WTC11 (cell line): ENCODE data around the gene OR5V1. TPM values are rescaled to one million over a fixed set of nuclear protein-coding genes. Genes with fewer than 3 reads are reported as not detected.

Source experiments
- ATAC-seq: fragments of 200-7000 bp; cut with Tn5 transposase; 2 replicates; pipeline ENCODE4 v1.10.0; 2021; ENCODE audit warnings: mild to moderate bottlenecking, moderate library complexity
- CTCF ChIA-PET: fragments of 300-600 bp; sonication (Branson Sonifier 250); formaldehyde crosslinking; loops from one replicate; lab custom pipeline; 2021; ENCODE audit warnings: antibody characterized with exemption; lab: Charles Lee
- POLR2A ChIA-PET: fragments of 350-600 bp; sonication (Branson Sonifier 250); formaldehyde crosslinking; loops from one replicate; lab custom pipeline; 2021; ENCODE audit warnings: antibody characterized with exemption; lab: Charles Lee
- DNase-seq: peaks from one replicate; pipeline ENCODE4 v3.0.0; 2021; ENCODE audit warnings: low spot score
- H3K27ac Mint-ChIP-seq: 2 replicates; pipeline ENCODE4 v1.8.0; 2021; ENCODE audit warnings: mixed read lengths
- H3K27me3 Mint-ChIP-seq: 2 replicates; pipeline ENCODE4 v1.8.0; 2021; ENCODE audit warnings: low read depth, mild to moderate bottlenecking, moderate library complexity, mixed read lengths
- H3K36me3 Mint-ChIP-seq: 2 replicates; pipeline ENCODE4 v1.8.0; 2021; ENCODE audit warnings: mixed read lengths
- H3K4me1 Mint-ChIP-seq: 2 replicates; pipeline ENCODE4 v1.8.0; 2022; ENCODE audit warnings: mixed read lengths
- H3K4me3 Mint-ChIP-seq: 2 replicates; pipeline ENCODE4 v1.8.0; 2021; ENCODE audit warnings: mild to moderate bottlenecking, moderate library complexity, mixed read lengths
- H3K9me3 Mint-ChIP-seq: 2 replicates; pipeline ENCODE4 v1.8.0; 2021; ENCODE audit warnings: mixed read lengths
- IRF2 ChIP-seq: sonication (generic); formaldehyde crosslinking; IDR thresholded peaks from 2 replicates; pipeline ENCODE4 v1.8.0; 2022; ENCODE audit warnings: low read depth, missing genetic modification reagents, borderline replicate concordance
- JAZF1 ChIP-seq: fragments of 250-450 bp; sonication (Bioruptor Pico); IDR thresholded peaks from 2 replicates; pipeline ENCODE4 v1.9.0; 2021; ENCODE audit warnings: moderate library complexity, mild to moderate bottlenecking, inconsistent platforms
- MXD4 ChIP-seq: fragments of 250-450 bp; sonication (Bioruptor Pico); IDR thresholded peaks from 2 replicates; pipeline ENCODE4 v1.8.0; 2021; ENCODE audit warnings: mild to moderate bottlenecking, moderate library complexity, borderline replicate concordance
- MYBL2 ChIP-seq: sonication (generic); formaldehyde crosslinking; IDR thresholded peaks from 2 replicates; pipeline ENCODE4 v1.8.1; 2023; ENCODE audit warnings: mild to moderate bottlenecking, moderate library complexity, missing genetic modification reagents
- NFE2L1 ChIP-seq: sonication (generic); formaldehyde crosslinking; IDR thresholded peaks from 2 replicates; pipeline ENCODE4 v1.8.1; 2023; ENCODE audit warnings: missing genetic modification reagents
- NR3C1 ChIP-seq: sonication (generic); formaldehyde crosslinking; conservative IDR thresholded peaks from 2 replicates; pipeline ENCODE4 v1.8.1; 2023; ENCODE audit warnings: low read depth, mild to moderate bottlenecking, missing genetic modification reagents
- RELA ChIP-seq: sonication (generic); formaldehyde crosslinking; IDR thresholded peaks from 2 replicates; pipeline ENCODE4 v1.8.1; 2022; ENCODE audit warnings: missing genetic modification reagents, mild to moderate bottlenecking, borderline replicate concordance
- SMAD3 ChIP-seq: sonication (generic); formaldehyde crosslinking; IDR thresholded peaks from 2 replicates; pipeline ENCODE4 v1.8.0; 2022; ENCODE audit warnings: missing genetic modification reagents, mild to moderate bottlenecking, borderline replicate concordance
- ZNF219 ChIP-seq: sonication (generic); formaldehyde crosslinking; IDR thresholded peaks from 2 replicates; pipeline ENCODE4 v1.8.0; 2023; ENCODE audit warnings: missing genetic modification reagents, mild to moderate bottlenecking, borderline replicate concordance
- total RNA-seq: library from RNA; stranded (reverse); gene quantifications from 3 replicates; pipeline ENCODE4 v1.2.3, GENCODE V29; 2021
- TF ChIP-seq, protein P1 (sequence below): sonication (generic); formaldehyde crosslinking; IDR thresholded peaks from 2 replicates; pipeline ENCODE4 v1.8.1; 2023; ENCODE audit warnings: mild to moderate bottlenecking, missing genetic modification reagents
- TF ChIP-seq, protein P2 (sequence below): sonication (generic); formaldehyde crosslinking; conservative IDR thresholded peaks from 2 replicates; pipeline ENCODE4 v1.8.1; 2022; ENCODE audit warnings: mild to moderate bottlenecking, missing genetic modification reagents
- TF ChIP-seq, protein P3 (sequence below): fragments of 200-600 bp; IDR thresholded peaks from 2 replicates; pipeline ENCODE4 v1.8.0; 2022; ENCODE audit warnings: antibody characterized with exemption
- TF ChIP-seq, protein P4 (sequence below): sonication (generic); formaldehyde crosslinking; IDR thresholded peaks from 2 replicates; pipeline ENCODE4 v1.8.1; 2023; ENCODE audit warnings: mild to moderate bottlenecking, missing genetic modification reagents
- TF ChIP-seq, protein P5 (sequence below): sonication (generic); formaldehyde crosslinking; IDR thresholded peaks from 2 replicates; pipeline ENCODE4 v1.8.1; 2023; ENCODE audit warnings: mild to moderate bottlenecking, missing genetic modification reagents, moderate library complexity
- TF ChIP-seq, protein P6 (sequence below): sonication (generic); formaldehyde crosslinking; IDR thresholded peaks from 2 replicates; pipeline ENCODE4 v1.8.0; 2022; ENCODE audit warnings: missing genetic modification reagents
- TF ChIP-seq, protein P7 (sequence below): sonication (generic); formaldehyde crosslinking; IDR thresholded peaks from 2 replicates; pipeline ENCODE4 v1.8.1; 2022; ENCODE audit warnings: mild to moderate bottlenecking, missing genetic modification reagents, moderate library complexity, borderline replicate concordance
- TF ChIP-seq, protein P8 (sequence below): fragments of 250-450 bp; sonication (Bioruptor Pico); IDR thresholded peaks from 2 replicates; pipeline ENCODE4 v2.1.2; 2022; ENCODE audit warnings: mild to moderate bottlenecking, moderate library complexity
- TF ChIP-seq, protein P9 (sequence below): sonication (generic); formaldehyde crosslinking; IDR thresholded peaks from 2 replicates; pipeline ENCODE4 v1.8.0; 2023; ENCODE audit warnings: missing genetic modification reagents

The OR5V1 gene
- total RNA-seq, 1 experiment from 2014 or later, result not detected

DNA sequence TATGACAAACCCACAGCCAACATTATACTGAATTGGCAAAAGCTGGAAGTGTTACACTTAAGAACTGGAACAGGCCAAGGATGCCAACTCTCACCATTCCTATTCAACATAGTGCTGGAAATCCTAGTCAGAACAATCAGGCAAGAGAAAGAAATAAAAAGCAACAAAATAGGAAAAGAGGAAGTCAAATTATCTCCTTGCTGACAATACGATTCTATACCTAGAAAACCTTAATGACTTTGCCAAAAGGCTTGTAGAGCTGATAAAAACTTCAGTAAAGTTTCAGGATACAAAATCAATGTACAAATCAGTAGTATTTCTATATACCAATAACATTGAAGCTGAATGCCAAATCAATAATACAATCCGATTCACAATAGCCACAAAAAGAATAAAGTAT is 32.4 kb downstream of the OR5V1 start:
- peaks cover 2% of the 10 kb centered on the region; the same call in 1 of the 2 replicates for H3K27me3 Mint-ChIP-seq
- ATAC-seq, result no peak
- ChIA-PET CTCF (no interaction called here), POLR2A (no interaction called here)
- H3K9me3 Mint-ChIP-seq, result peaks cover 16% of the 10 kb centered on the region
- H3K4me3 Mint-ChIP-seq, result no peak overlapping the region
- no peak for DNase-seq
- no peak overlapping the region for H3K27ac Mint-ChIP-seq
- TF ChIP-seq SMAD3 (CRISPR knock-in tag) (no peak), JAZF1 (CRISPR knock-in tag) (no peak), RELA (CRISPR knock-in tag) (no peak)
- H3K36me3 Mint-ChIP-seq, result no peaks in the 10 kb centered on the region
- no peaks in the 10 kb centered on the region for H3K4me1 Mint-ChIP-seq

DNA sequence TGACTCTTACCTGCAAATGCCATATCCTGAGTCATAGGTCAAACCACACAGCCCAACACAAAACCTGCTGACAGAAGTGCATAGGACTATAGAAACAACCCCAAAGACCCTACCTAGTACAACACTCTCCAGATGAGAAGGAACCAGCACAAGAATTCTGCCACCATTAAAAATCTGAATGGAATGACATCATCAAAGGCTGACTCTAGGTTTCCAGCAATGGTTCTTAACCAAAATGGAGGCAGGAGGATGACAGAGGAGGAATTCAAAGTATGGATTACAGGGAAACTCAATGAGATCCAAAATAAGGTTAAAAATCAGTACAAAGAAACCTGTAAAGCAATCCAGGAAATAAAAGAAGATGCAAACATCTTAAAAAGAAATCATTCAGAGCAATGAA is 36.0 kb downstream of the OR5V1 start:
- H3K27me3 Mint-ChIP-seq, result peaks cover 2% of the 10 kb centered on the region; the same call in 1 of the 2 replicates
- TF ChIP-seq, protein P1, sequence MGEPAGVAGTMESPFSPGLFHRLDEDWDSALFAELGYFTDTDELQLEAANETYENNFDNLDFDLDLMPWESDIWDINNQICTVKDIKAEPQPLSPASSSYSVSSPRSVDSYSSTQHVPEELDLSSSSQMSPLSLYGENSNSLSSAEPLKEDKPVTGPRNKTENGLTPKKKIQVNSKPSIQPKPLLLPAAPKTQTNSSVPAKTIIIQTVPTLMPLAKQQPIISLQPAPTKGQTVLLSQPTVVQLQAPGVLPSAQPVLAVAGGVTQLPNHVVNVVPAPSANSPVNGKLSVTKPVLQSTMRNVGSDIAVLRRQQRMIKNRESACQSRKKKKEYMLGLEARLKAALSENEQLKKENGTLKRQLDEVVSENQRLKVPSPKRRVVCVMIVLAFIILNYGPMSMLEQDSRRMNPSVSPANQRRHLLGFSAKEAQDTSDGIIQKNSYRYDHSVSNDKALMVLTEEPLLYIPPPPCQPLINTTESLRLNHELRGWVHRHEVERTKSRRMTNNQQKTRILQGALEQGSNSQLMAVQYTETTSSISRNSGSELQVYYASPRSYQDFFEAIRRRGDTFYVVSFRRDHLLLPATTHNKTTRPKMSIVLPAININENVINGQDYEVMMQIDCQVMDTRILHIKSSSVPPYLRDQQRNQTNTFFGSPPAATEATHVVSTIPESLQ (CRISPR knock-in tag), result no peak
- TF ChIP-seq, protein P2, sequence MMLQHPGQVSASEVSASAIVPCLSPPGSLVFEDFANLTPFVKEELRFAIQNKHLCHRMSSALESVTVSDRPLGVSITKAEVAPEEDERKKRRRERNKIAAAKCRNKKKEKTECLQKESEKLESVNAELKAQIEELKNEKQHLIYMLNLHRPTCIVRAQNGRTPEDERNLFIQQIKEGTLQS (CRISPR knock-in tag), result no peak
- TF ChIP-seq NR3C1, result no peak
- TF ChIP-seq, protein P3, sequence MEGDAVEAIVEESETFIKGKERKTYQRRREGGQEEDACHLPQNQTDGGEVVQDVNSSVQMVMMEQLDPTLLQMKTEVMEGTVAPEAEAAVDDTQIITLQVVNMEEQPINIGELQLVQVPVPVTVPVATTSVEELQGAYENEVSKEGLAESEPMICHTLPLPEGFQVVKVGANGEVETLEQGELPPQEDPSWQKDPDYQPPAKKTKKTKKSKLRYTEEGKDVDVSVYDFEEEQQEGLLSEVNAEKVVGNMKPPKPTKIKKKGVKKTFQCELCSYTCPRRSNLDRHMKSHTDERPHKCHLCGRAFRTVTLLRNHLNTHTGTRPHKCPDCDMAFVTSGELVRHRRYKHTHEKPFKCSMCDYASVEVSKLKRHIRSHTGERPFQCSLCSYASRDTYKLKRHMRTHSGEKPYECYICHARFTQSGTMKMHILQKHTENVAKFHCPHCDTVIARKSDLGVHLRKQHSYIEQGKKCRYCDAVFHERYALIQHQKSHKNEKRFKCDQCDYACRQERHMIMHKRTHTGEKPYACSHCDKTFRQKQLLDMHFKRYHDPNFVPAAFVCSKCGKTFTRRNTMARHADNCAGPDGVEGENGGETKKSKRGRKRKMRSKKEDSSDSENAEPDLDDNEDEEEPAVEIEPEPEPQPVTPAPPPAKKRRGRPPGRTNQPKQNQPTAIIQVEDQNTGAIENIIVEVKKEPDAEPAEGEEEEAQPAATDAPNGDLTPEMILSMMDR, result no peak
- no peaks in the 10 kb centered on the region for H3K36me3 Mint-ChIP-seq
- DNase-seq (no peak), ATAC-seq (no peak)
- H3K27ac Mint-ChIP-seq, result no peak overlapping the region
- H3K9me3 Mint-ChIP-seq, result peaks cover 16% of the 10 kb centered on the region
- POLR2A ChIA-PET, result no interaction called here
- no peaks in the 10 kb centered on the region for H3K4me1 Mint-ChIP-seq
- CTCF ChIA-PET, result no interaction called here
- H3K4me3 Mint-ChIP-seq, result no peak overlapping the region

DNA sequence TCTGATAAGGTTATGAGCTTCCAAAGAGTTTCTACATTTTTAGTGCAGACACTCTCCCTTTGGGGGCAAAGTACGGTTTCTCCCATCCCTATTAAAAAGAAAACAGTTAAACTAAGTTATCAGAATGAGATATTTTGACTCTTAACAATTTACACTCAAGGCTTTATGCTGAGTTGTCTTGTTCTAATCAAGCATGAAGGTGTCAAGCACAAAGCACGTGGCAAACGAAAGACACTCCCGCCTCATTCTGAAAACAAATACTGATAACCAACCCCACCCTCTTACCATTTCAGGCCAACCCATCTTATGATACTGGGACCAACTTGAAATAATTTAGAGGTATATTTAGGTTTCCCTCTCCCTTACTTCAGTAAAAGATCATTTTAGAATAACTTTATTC is 42.9 kb downstream of the OR5V1 start:
- ATAC-seq (no peak), DNase-seq (no peak)
- no peaks in the 10 kb centered on the region for H3K9me3 Mint-ChIP-seq
- no peak overlapping the region for H3K4me3 Mint-ChIP-seq
- H3K4me1 Mint-ChIP-seq, result no peaks in the 10 kb centered on the region
- no peak overlapping the region for H3K27ac Mint-ChIP-seq
- peaks cover 2% of the 10 kb centered on the region for H3K27me3 Mint-ChIP-seq
- H3K36me3 Mint-ChIP-seq, result no peaks in the 10 kb centered on the region
- POLR2A ChIA-PET, result no interaction called here
- CTCF ChIA-PET, result no interaction called here
- TF ChIP-seq, protein P4, sequence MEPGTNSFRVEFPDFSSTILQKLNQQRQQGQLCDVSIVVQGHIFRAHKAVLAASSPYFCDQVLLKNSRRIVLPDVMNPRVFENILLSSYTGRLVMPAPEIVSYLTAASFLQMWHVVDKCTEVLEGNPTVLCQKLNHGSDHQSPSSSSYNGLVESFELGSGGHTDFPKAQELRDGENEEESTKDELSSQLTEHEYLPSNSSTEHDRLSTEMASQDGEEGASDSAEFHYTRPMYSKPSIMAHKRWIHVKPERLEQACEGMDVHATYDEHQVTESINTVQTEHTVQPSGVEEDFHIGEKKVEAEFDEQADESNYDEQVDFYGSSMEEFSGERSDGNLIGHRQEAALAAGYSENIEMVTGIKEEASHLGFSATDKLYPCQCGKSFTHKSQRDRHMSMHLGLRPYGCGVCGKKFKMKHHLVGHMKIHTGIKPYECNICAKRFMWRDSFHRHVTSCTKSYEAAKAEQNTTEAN (CRISPR knock-in tag), result no peak
- TF ChIP-seq NFE2L1 (CRISPR knock-in tag) (no peak), ZNF219 (no peak), MXD4 (CRISPR knock-in tag) (no peak), IRF2 (CRISPR knock-in tag) (no peak), JAZF1 (CRISPR knock-in tag) (no peak), MYBL2 (CRISPR knock-in tag) (no peak)
- TF ChIP-seq, protein P5, sequence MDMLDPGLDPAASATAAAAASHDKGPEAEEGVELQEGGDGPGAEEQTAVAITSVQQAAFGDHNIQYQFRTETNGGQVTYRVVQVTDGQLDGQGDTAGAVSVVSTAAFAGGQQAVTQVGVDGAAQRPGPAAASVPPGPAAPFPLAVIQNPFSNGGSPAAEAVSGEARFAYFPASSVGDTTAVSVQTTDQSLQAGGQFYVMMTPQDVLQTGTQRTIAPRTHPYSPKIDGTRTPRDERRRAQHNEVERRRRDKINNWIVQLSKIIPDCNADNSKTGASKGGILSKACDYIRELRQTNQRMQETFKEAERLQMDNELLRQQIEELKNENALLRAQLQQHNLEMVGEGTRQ (CRISPR knock-in tag), result no peak
- TF ChIP-seq, protein P6, sequence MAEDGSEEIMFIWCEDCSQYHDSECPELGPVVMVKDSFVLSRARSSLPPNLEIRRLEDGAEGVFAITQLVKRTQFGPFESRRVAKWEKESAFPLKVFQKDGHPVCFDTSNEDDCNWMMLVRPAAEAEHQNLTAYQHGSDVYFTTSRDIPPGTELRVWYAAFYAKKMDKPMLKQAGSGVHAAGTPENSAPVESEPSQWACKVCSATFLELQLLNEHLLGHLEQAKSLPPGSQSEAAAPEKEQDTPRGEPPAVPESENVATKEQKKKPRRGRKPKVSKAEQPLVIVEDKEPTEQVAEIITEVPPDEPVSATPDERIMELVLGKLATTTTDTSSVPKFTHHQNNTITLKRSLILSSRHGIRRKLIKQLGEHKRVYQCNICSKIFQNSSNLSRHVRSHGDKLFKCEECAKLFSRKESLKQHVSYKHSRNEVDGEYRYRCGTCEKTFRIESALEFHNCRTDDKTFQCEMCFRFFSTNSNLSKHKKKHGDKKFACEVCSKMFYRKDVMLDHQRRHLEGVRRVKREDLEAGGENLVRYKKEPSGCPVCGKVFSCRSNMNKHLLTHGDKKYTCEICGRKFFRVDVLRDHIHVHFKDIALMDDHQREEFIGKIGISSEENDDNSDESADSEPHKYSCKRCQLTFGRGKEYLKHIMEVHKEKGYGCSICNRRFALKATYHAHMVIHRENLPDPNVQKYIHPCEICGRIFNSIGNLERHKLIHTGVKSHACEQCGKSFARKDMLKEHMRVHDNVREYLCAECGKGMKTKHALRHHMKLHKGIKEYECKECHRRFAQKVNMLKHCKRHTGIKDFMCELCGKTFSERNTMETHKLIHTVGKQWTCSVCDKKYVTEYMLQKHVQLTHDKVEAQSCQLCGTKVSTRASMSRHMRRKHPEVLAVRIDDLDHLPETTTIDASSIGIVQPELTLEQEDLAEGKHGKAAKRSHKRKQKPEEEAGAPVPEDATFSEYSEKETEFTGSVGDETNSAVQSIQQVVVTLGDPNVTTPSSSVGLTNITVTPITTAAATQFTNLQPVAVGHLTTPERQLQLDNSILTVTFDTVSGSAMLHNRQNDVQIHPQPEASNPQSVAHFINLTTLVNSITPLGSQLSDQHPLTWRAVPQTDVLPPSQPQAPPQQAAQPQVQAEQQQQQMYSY (CRISPR knock-in tag), result no peak
- TF ChIP-seq, protein P7, sequence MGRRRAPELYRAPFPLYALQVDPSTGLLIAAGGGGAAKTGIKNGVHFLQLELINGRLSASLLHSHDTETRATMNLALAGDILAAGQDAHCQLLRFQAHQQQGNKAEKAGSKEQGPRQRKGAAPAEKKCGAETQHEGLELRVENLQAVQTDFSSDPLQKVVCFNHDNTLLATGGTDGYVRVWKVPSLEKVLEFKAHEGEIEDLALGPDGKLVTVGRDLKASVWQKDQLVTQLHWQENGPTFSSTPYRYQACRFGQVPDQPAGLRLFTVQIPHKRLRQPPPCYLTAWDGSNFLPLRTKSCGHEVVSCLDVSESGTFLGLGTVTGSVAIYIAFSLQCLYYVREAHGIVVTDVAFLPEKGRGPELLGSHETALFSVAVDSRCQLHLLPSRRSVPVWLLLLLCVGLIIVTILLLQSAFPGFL (CRISPR knock-in tag), result no peak
- TF ChIP-seq, protein P8, sequence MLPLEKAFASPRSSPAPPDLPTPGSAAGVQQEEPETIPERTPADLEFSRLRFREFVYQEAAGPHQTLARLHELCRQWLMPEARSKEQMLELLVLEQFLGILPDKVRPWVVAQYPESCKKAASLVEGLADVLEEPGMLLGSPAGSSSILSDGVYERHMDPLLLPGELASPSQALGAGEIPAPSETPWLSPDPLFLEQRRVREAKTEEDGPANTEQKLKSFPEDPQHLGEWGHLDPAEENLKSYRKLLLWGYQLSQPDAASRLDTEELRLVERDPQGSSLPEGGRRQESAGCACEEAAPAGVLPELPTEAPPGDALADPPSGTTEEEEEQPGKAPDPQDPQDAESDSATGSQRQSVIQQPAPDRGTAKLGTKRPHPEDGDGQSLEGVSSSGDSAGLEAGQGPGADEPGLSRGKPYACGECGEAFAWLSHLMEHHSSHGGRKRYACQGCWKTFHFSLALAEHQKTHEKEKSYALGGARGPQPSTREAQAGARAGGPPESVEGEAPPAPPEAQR (CRISPR knock-in tag), result no peak
- TF ChIP-seq, protein P9, sequence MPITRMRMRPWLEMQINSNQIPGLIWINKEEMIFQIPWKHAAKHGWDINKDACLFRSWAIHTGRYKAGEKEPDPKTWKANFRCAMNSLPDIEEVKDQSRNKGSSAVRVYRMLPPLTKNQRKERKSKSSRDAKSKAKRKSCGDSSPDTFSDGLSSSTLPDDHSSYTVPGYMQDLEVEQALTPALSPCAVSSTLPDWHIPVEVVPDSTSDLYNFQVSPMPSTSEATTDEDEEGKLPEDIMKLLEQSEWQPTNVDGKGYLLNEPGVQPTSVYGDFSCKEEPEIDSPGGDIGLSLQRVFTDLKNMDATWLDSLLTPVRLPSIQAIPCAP (CRISPR knock-in tag), result no peak
